HG03060 (cell line): Measurements from ENCODE around the gene ADPRH.
"Not testable (repeated sequence)": the region's sequence is repeated elsewhere in the genome, so short reads cannot be mapped to it uniquely, and the experiment has no call there.

Experiments used
- ATAC-seq: cut with Tn5 transposase; IDR thresholded peaks from one replicate; pipeline ENCODE4 v1.9.1; 2021; ENCODE audit warnings: low read depth, moderate number of reproducible peaks; ENCODE audit not compliant: unreplicated experiment

The ADPRH gene

DNA sequence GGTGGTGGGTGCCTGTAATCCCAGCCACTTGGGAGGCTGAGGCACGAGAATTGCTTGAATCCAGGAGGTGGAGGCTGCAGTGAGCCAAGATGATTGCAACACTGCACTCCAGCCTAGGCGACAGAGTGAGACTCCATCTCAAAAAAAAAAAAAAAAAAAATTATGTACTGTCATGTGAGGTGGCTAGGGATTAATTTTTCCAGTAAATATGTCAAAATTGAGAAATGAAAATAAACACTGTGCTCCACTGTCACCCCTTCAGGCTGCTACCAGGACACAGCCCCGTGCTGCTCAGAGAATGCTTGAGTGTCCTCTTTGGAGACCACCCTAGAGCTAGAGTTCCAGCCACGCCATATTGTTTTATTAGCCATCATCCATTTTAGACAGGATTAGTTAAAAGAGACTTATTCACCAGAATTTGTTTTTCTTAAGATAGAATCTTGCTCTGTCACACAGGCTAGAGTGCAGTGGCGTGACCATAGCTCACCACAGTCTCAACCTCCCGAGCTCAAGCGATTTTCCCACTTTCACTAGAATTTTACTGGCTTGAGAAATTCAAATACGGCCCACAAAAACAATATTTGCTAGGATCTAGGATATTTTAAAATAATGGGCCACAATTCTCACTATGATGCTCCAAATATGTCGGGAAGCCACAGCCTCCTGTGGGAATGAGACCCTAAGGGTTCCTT is 20.5 kb upstream of the ADPRH start:
- ATAC-seq, result no peak

GRCh38 chr3:119559441-119559963 is 19.8 kb upstream of the ADPRH start, which contains the start of gene CD80:
Gene CD80 (minus strand): TSS chr3:119559614. CDS start chr3:119557728, 1,886 bp downstream.
- ATAC-seq, result peak; percentile 34

GRCh38 chr3:119560160-119560559 is 19.1 kb upstream of the ADPRH start:
- ATAC-seq, result no peak

GRCh38 chr3:119562307-119562961 is 16.9 kb upstream of the ADPRH start:
- peak; percentile 59 for ATAC-seq

DNA sequence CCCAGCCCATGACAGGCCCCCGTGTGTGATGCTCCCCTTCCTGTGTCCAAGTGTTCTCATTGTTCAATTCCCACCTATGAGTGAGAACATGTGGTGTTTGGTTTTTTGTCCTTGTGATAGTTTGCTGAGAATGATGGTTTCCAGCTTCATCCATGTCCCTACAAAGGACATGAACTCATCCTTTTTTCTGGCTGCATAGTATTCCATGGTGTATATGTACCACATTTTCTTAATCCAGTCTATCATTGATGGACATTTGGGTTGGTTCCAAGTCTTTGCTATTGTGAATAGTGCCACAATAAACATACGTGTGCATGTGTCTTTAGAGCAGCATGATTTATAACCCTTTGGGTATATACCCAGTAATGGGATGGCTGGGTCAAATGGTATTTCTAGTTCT is 16.0 kb upstream of the ADPRH start:
- ATAC-seq, result not testable (repeated sequence)

DNA sequence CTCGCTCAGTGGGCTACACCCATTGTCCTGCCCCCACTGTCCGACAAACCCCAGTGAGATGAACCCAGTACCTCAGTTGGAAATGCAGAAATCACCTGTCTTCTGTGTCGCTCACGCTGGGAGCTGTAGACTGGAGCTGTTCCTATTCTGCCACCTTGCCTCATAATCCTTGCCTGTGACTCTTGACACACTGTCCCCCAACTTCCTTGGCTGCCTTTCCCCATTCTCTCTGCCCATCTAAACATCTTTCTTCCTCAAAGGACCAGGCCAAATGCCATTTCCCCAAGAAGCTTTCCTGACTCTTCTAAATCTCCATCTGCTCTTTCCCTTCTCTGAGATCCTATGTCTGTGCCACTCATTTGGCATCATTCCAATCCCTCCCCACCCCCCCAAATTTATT is 10.1 kb upstream of the ADPRH start:
- no peak for ATAC-seq

GRCh38 chr3:119570229-119570628 is 9.1 kb upstream of the ADPRH start:
- ATAC-seq, result no peak

- no peak for ATAC-seq
Observed at GRCh38 chr3:119571230-119571629, 8.1 kb upstream of the ADPRH start.

DNA sequence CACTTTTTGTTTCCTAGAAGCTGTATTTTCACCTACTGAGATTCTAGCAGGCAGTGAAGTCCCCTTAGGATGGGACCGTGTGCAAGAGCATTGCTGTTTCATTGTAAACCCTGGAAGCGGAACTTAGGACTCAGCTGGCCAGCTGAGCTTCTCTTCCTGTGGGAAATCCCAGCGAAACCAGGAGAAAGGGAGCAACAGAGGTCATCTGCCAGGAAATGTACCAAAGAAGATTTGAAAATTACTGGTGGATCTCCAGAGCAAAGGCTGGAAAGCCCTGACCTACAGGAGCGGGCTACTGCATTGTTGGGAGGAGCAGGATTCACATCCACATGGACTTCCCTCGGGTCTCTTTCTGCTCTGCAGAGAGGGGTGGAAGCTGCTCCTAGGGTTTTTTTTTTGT is 7.6 kb upstream of the ADPRH start:
- no peak for ATAC-seq

DNA sequence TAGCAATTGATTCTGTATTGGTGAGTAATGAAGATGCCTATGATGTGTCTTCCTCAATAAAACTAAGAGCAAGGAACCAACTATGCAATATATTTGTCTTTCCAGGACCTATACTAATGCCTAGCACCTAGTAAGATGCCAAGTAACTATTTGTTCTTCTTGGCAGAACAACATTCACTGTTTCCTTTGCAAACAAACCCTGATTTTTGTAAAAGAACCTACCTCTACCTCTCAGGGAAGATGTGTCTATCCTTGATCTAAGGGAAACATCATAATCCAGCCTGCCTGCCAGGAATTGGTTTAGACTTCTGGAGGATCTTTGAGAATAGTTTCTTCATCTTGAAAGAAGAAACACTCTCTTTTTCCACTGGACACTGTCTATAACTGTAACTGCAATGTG is 3.8 kb upstream of the ADPRH start:
- ATAC-seq, result no peak

GRCh38 chr3:119580067-119580760 is 922 bp downstream of the ADPRH start:
- peak; percentile 48 for ATAC-seq

- no peak for ATAC-seq
Observed at GRCh38 chr3:119582178-119582577, 2.9 kb downstream of the ADPRH start.

DNA sequence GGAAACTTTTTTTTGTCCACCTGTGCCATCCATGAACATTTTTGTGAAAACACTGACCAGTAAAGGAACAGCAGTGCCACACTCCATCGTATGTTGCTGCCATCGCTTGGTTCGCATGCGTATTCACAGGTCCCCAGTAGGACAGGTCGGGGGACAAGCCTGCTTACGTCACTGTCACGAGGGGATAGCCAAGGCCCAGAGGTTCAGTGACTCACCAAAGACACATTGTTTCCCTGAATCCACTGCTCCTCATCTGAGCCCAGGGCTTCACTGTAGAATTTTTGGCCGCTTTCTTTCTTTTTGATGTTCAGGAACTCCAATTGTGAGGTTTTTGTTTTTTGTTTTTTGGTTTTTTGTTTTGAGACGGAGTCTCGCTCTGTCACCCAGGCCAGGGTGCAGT is 5.9 kb downstream of the ADPRH start:
- ATAC-seq, result no peak

DNA sequence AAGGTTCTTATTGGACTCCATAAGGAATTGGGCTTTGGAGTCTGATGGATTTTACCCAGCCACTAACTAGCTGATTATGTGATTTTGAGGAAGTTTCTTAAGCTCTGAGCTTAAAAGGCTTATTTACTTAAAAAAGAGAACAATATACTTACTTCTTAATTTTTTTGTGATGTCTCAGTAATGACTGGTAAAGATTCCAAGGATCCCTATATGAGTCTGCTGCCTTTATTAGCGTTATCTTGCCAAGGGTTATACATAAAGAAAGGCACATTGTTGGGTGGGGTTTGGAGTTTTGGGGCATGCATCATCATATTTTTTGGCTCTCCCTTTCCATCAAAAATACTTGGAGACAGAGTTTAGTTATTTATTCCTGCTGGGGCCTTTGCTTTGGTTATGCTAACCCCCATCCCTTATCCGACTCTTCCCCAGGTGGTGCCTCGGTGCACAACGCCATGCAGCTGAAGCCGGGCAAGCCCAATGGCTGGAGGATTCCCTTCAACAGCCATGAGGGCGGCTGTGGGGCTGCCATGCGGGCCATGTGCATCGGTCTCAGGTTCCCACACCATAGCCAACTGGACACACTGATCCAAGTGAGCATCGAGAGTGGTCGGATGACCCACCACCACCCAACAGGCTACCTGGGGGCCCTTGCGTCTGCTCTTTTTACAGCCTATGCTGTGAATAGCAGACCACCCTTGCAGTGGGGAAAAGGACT is 6.7 kb downstream of the ADPRH start:
- ATAC-seq, result no peak

GRCh38 chr3:119586733-119587172 is 7.5 kb downstream of the ADPRH start:
- ATAC-seq, result no peak

DNA sequence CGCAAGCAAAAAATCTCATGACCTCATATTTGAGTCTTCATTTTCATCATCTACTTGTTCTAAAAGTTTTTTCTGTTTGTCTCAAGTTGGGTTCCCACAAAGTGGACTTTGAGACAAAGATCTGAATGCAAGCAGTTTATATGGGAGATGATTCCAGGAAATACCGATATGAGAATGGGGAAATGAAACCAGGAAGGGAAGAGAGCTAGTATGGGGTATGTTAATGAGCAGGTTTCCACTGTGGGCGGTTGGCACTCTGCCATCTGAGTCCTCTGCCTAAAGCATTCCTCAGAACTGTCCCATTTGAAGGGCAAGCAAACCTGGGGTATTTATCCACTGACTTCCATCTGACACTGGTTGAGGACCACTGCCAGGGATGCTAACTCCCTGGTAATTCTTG is 8.8 kb downstream of the ADPRH start:
- no peak for ATAC-seq

DNA sequence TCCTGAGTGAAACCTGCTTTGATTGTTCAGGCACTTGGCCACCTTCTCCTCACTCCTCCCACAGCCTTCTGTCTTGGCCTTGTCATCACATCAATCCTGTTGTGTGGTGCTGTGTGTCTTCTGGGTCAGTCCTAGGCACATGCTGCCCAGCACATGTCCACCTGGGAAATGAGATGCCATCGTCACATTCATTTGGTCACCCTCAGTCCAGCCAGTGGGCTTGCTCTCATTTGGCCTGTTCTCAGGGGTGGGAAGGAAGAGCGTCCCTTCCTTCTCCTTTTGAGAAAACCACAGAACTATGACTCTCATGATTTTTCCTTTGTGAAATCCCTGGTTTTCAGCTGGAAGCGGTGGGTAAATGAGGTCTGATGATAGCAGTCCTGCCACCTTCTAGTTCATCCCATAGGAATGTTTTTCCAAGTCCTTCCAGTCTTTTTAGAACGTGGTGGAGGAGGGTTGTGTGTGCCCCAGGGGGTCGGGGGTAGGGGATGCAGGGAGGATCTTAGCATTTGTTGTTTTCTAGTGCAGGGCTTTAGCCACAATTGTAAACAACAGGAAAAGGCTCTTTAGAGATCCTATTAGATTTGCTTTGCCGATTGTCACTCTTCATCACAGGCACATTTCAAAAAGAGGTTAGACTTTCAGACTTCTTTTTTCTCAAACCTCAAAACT is 9.9 kb downstream of the ADPRH start:
- ATAC-seq, result no peak

- no peak for ATAC-seq
Observed at GRCh38 chr3:119590706-119591105, 11.4 kb downstream of the ADPRH start.

GRCh38 chr3:119592861-119593260 is 13.6 kb downstream of the ADPRH start:
- ATAC-seq, result no peak

GRCh38 chr3:119594066-119594465 is 14.8 kb downstream of the ADPRH start:
- no peak for ATAC-seq
